H1 (cell line): ENCODE measurements around the gene MAML3. TPM values are rescaled to one million over a fixed set of nuclear protein-coding genes. Genes with fewer than 3 reads are reported as not detected.

Experiments used
- CTCF ChIA-PET: fragments of 300-600 bp; sonication (Branson Sonifier 250); formaldehyde crosslinking; loops from one replicate; lab custom pipeline; 2021; ENCODE audit not compliant: partially characterized antibody; lab: Charles Lee
- POLR2A ChIA-PET: fragments of 300-600 bp; sonication (Branson Sonifier 250); formaldehyde crosslinking; loops from one replicate; lab custom pipeline; 2021; ENCODE audit warnings: inconsistent platforms; ENCODE audit not compliant: partially characterized antibody; lab: Charles Lee
- DNase-seq, 2 experiments: peaks; one replicate each; pipeline versions ENCODE4 v3.0.0 to v3.0.0-alpha.2; 2010 to 2022; ENCODE audit warnings: low spot score in 2 of 2, low read depth in 1 of 2, mixed read lengths in 1 of 2
- FAIRE-seq: peaks from 2 replicates; lab custom pipeline; 2011; peaks lifted over from hg19 to GRCh38; lab: Jason Lieb, UNC
- H2AFZ ChIP-seq: 2 replicates; pipeline ENCODE4 v1.8.1; 2012; ENCODE audit warnings: low read length, inconsistent platforms
- H2AK5ac ChIP-seq: 2 replicates; pipeline ENCODE4 v1.6.1; 2013; ENCODE audit warnings: low read depth, low read length
- H2BK120ac ChIP-seq: replicated peaks from 2 replicates; pipeline ENCODE3; 2013; ENCODE audit warnings: low read depth, low read length, inconsistent platforms
- H2BK12ac ChIP-seq: 2 replicates; pipeline ENCODE4 v1.6.1; 2013; ENCODE audit warnings: low read depth, low read length
- H2BK15ac ChIP-seq: 2 replicates; pipeline ENCODE4 v1.6.1; 2013; ENCODE audit warnings: low read length
- H2BK20ac ChIP-seq: 2 replicates; pipeline ENCODE4 v1.6.1; 2013; ENCODE audit warnings: low read length
- H2BK5ac ChIP-seq: 2 replicates; pipeline ENCODE4 v1.6.1; 2013; ENCODE audit warnings: low read depth, low read length
- H3K14ac ChIP-seq: 2 replicates; pipeline ENCODE4 v1.6.1; 2013; ENCODE audit warnings: inconsistent platforms; ENCODE audit not compliant: insufficient read length
- H3K18ac ChIP-seq: 2 replicates; pipeline ENCODE4 v1.6.1; 2013; ENCODE audit warnings: low read length; ENCODE audit errors: extremely low read depth
- H3K23ac ChIP-seq: 2 replicates; pipeline ENCODE4 v1.6.1; 2013; ENCODE audit warnings: inconsistent platforms; ENCODE audit not compliant: insufficient read length
- H3K23me2 ChIP-seq: 2 replicates; pipeline ENCODE4 v1.6.1; 2013; ENCODE audit warnings: low read depth, low read length
- H3K27ac ChIP-seq: 2 replicates; pipeline ENCODE4 v1.6.1; 2011; ENCODE audit warnings: low read depth, low read length, inconsistent platforms
- H3K27me3 ChIP-seq, 4 experiments: replicated peaks in 1 of 4; 1 replicate in 1 of 4; 2 replicates in 3 of 4; pipeline versions ENCODE4 v1.6.1 to v1.8.1; 2011 to 2013; ENCODE audit warnings: low read length in 3 of 4, mild to moderate bottlenecking in 3 of 4, inconsistent platforms in 2 of 4, mixed read lengths in 2 of 4, moderate library complexity in 1 of 4; ENCODE audit not compliant: control insufficient read depth in 3 of 4, insufficient read depth in 3 of 4; ENCODE audit errors: extremely low read depth in 1 of 4
- H3K36me3 ChIP-seq, 4 experiments: 2 replicates each; pipeline versions ENCODE4 v1.6.1 to v1.8.1; 2011 to 2013; ENCODE audit warnings: mild to moderate bottlenecking in 4 of 4, low read length in 3 of 4, moderate library complexity in 2 of 4, control low read depth in 1 of 4, inconsistent platforms in 1 of 4; ENCODE audit not compliant: insufficient read depth in 4 of 4, control insufficient read depth in 2 of 4
- H3K4ac ChIP-seq: replicated peaks from 2 replicates; pipeline ENCODE3; 2013; ENCODE audit warnings: low read length, low read depth, mixed read lengths, inconsistent platforms; ENCODE audit not compliant: insufficient read length
- H3K4me1 ChIP-seq, 4 experiments: replicated peaks in 1 of 4; 1 replicate in 1 of 4; 2 replicates in 3 of 4; pipeline versions ENCODE4 v1.6.1 to v1.8.1; 2011 to 2013; ENCODE audit warnings: low read length in 3 of 4, inconsistent platforms in 2 of 4, mixed read lengths in 1 of 4; ENCODE audit not compliant: insufficient read depth in 4 of 4, control insufficient read depth in 3 of 4
- H3K4me2 ChIP-seq, 2 experiments: 2 replicates each; pipeline versions ENCODE4 v1.6.1 to v1.8.1; 2011 to 2013; ENCODE audit warnings: low read depth in 2 of 2, low read length in 2 of 2, control low read depth in 1 of 2, inconsistent platforms in 1 of 2, mild to moderate bottlenecking in 1 of 2; ENCODE audit not compliant: insufficient read depth in 1 of 2
- H3K4me3 ChIP-seq, 4 experiments: fragments of 200-600, 300-600 bp in 1 of 4; sonication (generic), shearing (Covaris generic), sonication (Bioruptor Twin) in 1 of 4; 2 replicates each; pipeline versions ENCODE4 v1.5.1 to v1.8.1; 2011 to 2016; ENCODE audit warnings: low read length in 4 of 4, low read depth in 3 of 4, control low read depth in 2 of 4, inconsistent platforms in 2 of 4, mild to moderate bottlenecking in 2 of 4, mixed read lengths in 1 of 4, moderate library complexity in 1 of 4; ENCODE audit not compliant: insufficient read depth in 2 of 4; ENCODE audit errors: extremely low read depth in 1 of 4
- H3K56ac ChIP-seq: replicated peaks from 2 replicates; pipeline ENCODE3; 2013; ENCODE audit warnings: low read depth, mild to moderate bottlenecking, mixed read lengths, low read length, inconsistent platforms; ENCODE audit not compliant: insufficient read length
- H3K79me1 ChIP-seq: 2 replicates; pipeline ENCODE4 v1.6.1; 2013; ENCODE audit warnings: low read depth, low read length, control low read depth
- H3K79me2 ChIP-seq, 2 experiments: 2 replicates each; pipeline versions ENCODE4 v1.6.1 to v1.8.1; 2012 to 2013; ENCODE audit warnings: low read length in 2 of 2, mild to moderate bottlenecking in 2 of 2, inconsistent platforms in 1 of 2; ENCODE audit not compliant: insufficient read depth in 2 of 2, control insufficient read depth in 1 of 2
- H3K9ac ChIP-seq, 4 experiments: replicated peaks in 1 of 4; 1 replicate in 1 of 4; 2 replicates in 3 of 4; pipeline versions ENCODE4 v1.6.1 to v1.8.1; 2011 to 2013; ENCODE audit warnings: low read depth in 3 of 4, low read length in 3 of 4, control low read depth in 2 of 4, mild to moderate bottlenecking in 2 of 4, moderate library complexity in 2 of 4, inconsistent platforms in 1 of 4; ENCODE audit errors: extremely low read depth in 1 of 4
- H3K9me3 ChIP-seq, 2 experiments: 2 replicates each; pipeline versions ENCODE4 v1.6.1 to v1.8.1; 2012 to 2013; ENCODE audit warnings: mild to moderate bottlenecking in 2 of 2, moderate library complexity in 2 of 2, control low read depth in 1 of 2, inconsistent platforms in 1 of 2, low read depth in 1 of 2, low read length in 1 of 2, mixed read lengths in 1 of 2; ENCODE audit not compliant: insufficient read depth in 2 of 2
- H4K20me1 ChIP-seq, 2 experiments: replicated peaks in 1 of 2; 2 replicates each; pipeline versions ENCODE3 to v1.8.1; 2011 to 2013; ENCODE audit warnings: inconsistent platforms in 2 of 2, low read length in 2 of 2, mild to moderate bottlenecking in 1 of 2; ENCODE audit not compliant: insufficient read depth in 2 of 2, control insufficient read depth in 1 of 2
- H4K5ac ChIP-seq: 2 replicates; pipeline ENCODE4 v1.6.1; 2013; ENCODE audit warnings: low read length, low read depth, mixed read lengths, inconsistent platforms; ENCODE audit not compliant: insufficient read length
- H4K8ac ChIP-seq: 2 replicates; pipeline ENCODE4 v1.8.0; 2013; ENCODE audit warnings: mild to moderate bottlenecking, moderate library complexity, low read length, inconsistent platforms; ENCODE audit not compliant: insufficient read depth; ENCODE audit errors: extremely low read depth
- H4K91ac ChIP-seq: replicated peaks from 2 replicates; pipeline ENCODE3; 2013; ENCODE audit warnings: low read length, mixed read lengths, inconsistent platforms; ENCODE audit not compliant: insufficient read length
- BRCA1 ChIP-seq: IDR thresholded peaks from 2 replicates; pipeline ENCODE4 v1.6.1; 2012; ENCODE audit warnings: low read depth, low read length, improper control_type of control experiment
- CHD2 ChIP-seq: IDR thresholded peaks from 2 replicates; pipeline ENCODE4 v1.6.1; 2012; ENCODE audit warnings: low read length, improper control_type of control experiment
- EP300 ChIP-seq, 2 experiments: IDR thresholded peaks; 1 replicate in 1 of 2; 2 replicates in 1 of 2; pipeline ENCODE4 v1.6.1; 2011 to 2012; ENCODE audit warnings: low read depth in 2 of 2, low read length in 2 of 2, mild to moderate bottlenecking in 2 of 2, borderline replicate concordance in 1 of 2, inconsistent platforms in 1 of 2, moderate library complexity in 1 of 2
- JUND ChIP-seq: IDR thresholded peaks from 2 replicates; pipeline ENCODE4 v1.6.1; 2011; ENCODE audit warnings: mild to moderate bottlenecking, improper control_type of control experiment, low read length
- KDM4A ChIP-seq: IDR thresholded peaks from one replicate; pipeline ENCODE4 v1.7.1; 2012; ENCODE audit warnings: low read depth, mild to moderate bottlenecking, moderate library complexity, low read length, inconsistent platforms; ENCODE audit not compliant: severe bottlenecking
- NRF1 ChIP-seq: IDR thresholded peaks from 2 replicates; pipeline ENCODE4 v1.6.1; 2011; ENCODE audit warnings: mild to moderate bottlenecking, low read depth, low read length, improper control_type of control experiment
- RAD21 ChIP-seq, 2 experiments: IDR thresholded peaks in 1 of 2; conservative IDR thresholded peaks in 1 of 2; 2 replicates each; pipeline ENCODE4 v1.6.1; 2011; ENCODE audit warnings: low read depth in 2 of 2, low read length in 2 of 2, improper control_type of control experiment in 1 of 2, inconsistent platforms in 1 of 2, mild to moderate bottlenecking in 1 of 2, moderate library complexity in 1 of 2
- RXRA ChIP-seq: IDR thresholded peaks from 2 replicates; pipeline ENCODE4 v1.6.1; 2011; ENCODE audit warnings: low read depth, mild to moderate bottlenecking, low read length, moderate library complexity; ENCODE audit not compliant: insufficient read depth
- SIX5 ChIP-seq: IDR thresholded peaks from 2 replicates; pipeline ENCODE4 v1.6.1; 2011; ENCODE audit warnings: mild to moderate bottlenecking, low read depth, low read length
- YY1 ChIP-seq: IDR thresholded peaks from 2 replicates; pipeline ENCODE4 v1.6.1; 2011; ENCODE audit warnings: low read depth, mild to moderate bottlenecking, low read length
- WGBS, 2 experiments: shearing (Covaris generic) in 1 of 2; methylation state at CpG; one replicate each; pipeline versions ENCODE4 v1.1.6 to v1.1.7; 2013 to 2015; ENCODE audit warnings: low lambda C conversion rate in 2 of 2, mixed read lengths in 2 of 2, inconsistent platforms in 1 of 2, low coverage in 1 of 2, missing lambda C conversion rate in 1 of 2; ENCODE audit not compliant: insufficient replicate concordance in 2 of 2, insufficient coverage in 1 of 2, insufficient read length in 1 of 2; ENCODE audit errors: extremely low coverage in 1 of 2, missing lambda C conversion rate in 1 of 2; 5-methylcytosine and 5-hydroxymethylcytosine counted together
- polyA plus RNA-seq, 7 experiments: library from polyadenylated mRNA; depleted of rRNA in 3 of 7; stranded (reverse) in 5 of 7; unstranded in 2 of 7; fragments of >200 nt in 5 of 7; fragments of 200-250 nt in 2 of 7; gene quantifications; 1 replicate in 5 of 7; 2 replicates in 1 of 7; 4 replicates in 1 of 7; pipeline versions ENCODE4 v1.2.1 to v1.2.3, GENCODE V29; 2011 to 2013; ENCODE audit warnings: missing spikeins in 2 of 7, mixed read lengths in 2 of 7
- total RNA-seq: library from RNA; stranded (reverse); fragmentation: NEBNext Ultra II Directional; extraction: Animal tissue kit (Norgen Biotek cat#: 25700); gene quantifications from 2 replicates; pipeline ENCODE4 v1.2.1, GENCODE V29; 2021

The MAML3 gene
- total and polyA plus RNA-seq, 2 of the 8 experiments (the other 6 are each of a cell fraction or from before 2014, with no cell fraction given) = 2.1 to 5.7 TPM

GRCh38 chr4:140109737-140110136, 44.2 kb downstream of the MAML3 start:
- H3K27me3 ChIP-seq = no peaks in the 10 kb centered on the region
- no peaks in the 10 kb centered on the region for H3K79me1 ChIP-seq
- no peak overlapping the region for H4K8ac ChIP-seq
- no peak overlapping the region for H3K9ac ChIP-seq
- no peak overlapping the region for H3K4ac ChIP-seq
- no peaks in the 10 kb centered on the region for H4K20me1 ChIP-seq
- H3K23me2 ChIP-seq = no peaks in the 10 kb centered on the region
- POLR2A ChIA-PET = no interaction called here
- no peak overlapping the region for H2BK120ac ChIP-seq
- no peak overlapping the region for H3K56ac ChIP-seq
- DNase-seq = no peak
- H3K18ac ChIP-seq = no peak overlapping the region
- no peaks in the 10 kb centered on the region for H3K4me1 ChIP-seq
- H2BK5ac ChIP-seq = no peak overlapping the region
- H2BK20ac ChIP-seq = no peak overlapping the region
- H3K36me3 ChIP-seq = no peaks in the 10 kb centered on the region
- H3K9me3 ChIP-seq = no peaks in the 10 kb centered on the region
- H3K79me2 ChIP-seq = no peaks in the 10 kb centered on the region
- no peak for TF ChIP-seq RXRA
- TF ChIP-seq RAD21 (IDR thresholded peaks at IDR 0.05 in 1 of 2, conservative IDR thresholded peaks at IDR 0.05 in 1 of 2; ENCODE audit: low read depth in 2 of 2, low read length in 2 of 2) = no peak
- TF ChIP-seq JUND = no peak
- no peak for TF ChIP-seq NRF1
- no peak for TF ChIP-seq CHD2
- TF ChIP-seq KDM4A = no peak
- no peak for TF ChIP-seq EP300 (IDR thresholded peaks at IDR 0.05; ENCODE audit: borderline replicate concordance in 1 of 2, low read depth in 2 of 2, low read length in 2 of 2)
- no peak for TF ChIP-seq YY1
- no peak for TF ChIP-seq SIX5
- TF ChIP-seq BRCA1 = no peak
- no peak overlapping the region for H3K4me2 ChIP-seq
- FAIRE-seq = no peak
- H3K14ac ChIP-seq = no peak overlapping the region
- H2AFZ ChIP-seq = no peak overlapping the region
- H3K23ac ChIP-seq = no peak overlapping the region
- no peak overlapping the region for H2AK5ac ChIP-seq
- no peak overlapping the region for H3K27ac ChIP-seq
- no peak overlapping the region for H4K91ac ChIP-seq
- CTCF ChIA-PET = interaction anchor here (1.0 kb wide), 1 partner anchor 12 kb away, joined by 5 read pairs; no protein-coding TSS in a partner anchor
- no peak overlapping the region for H2BK15ac ChIP-seq
- no peak overlapping the region for H2BK12ac ChIP-seq
- H4K5ac ChIP-seq = no peak overlapping the region
- H3K4me3 ChIP-seq = no peak overlapping the region
- WGBS, 2 experiments = 90% methylated on average over 7 of the region's 7 CpGs; no CpG with 5 or more reads in 1 of the 2 experiments
